DND-41 (cell line): ENCODE results near the gene ICAM5.

Source experiments
- ATAC-seq: fragments of 200-7000 bp; cut with Tn5 transposase; 3 replicates; pipeline ENCODE4 v1.9.1; 2021; ENCODE audit warnings: low read depth; ENCODE audit not compliant: insufficient read depth
- DNase-seq: peaks from one replicate; pipeline ENCODE4 v3.0.0-alpha.2; 2020
- H2AFZ ChIP-seq: 2 replicates; pipeline ENCODE4 v1.6.0; 2012; ENCODE audit warnings: low read depth, low read length
- H3K27ac ChIP-seq: 2 replicates; pipeline ENCODE4 v1.5.1; 2012; ENCODE audit warnings: low read length, inconsistent platforms
- H3K27me3 ChIP-seq: fragments of 200-600 bp; sonication (generic); 2 replicates; pipeline ENCODE4 v1.6.0; 2012; ENCODE audit warnings: low read length, mild to moderate bottlenecking, inconsistent platforms; ENCODE audit not compliant: insufficient read depth, poor library complexity
- H3K36me3 ChIP-seq: 2 replicates; pipeline ENCODE4 v1.5.1; 2012; ENCODE audit warnings: low read length, inconsistent platforms; ENCODE audit not compliant: insufficient read depth
- H3K4me1 ChIP-seq: 2 replicates; pipeline ENCODE4 v1.5.1; 2012; ENCODE audit warnings: mild to moderate bottlenecking, low read length; ENCODE audit not compliant: insufficient read depth
- H3K4me2 ChIP-seq: 2 replicates; pipeline ENCODE4 v1.6.0; 2012; ENCODE audit warnings: mild to moderate bottlenecking, moderate library complexity, low read length, inconsistent platforms; ENCODE audit not compliant: insufficient read depth
- H3K4me3 ChIP-seq, 2 experiments: fragments of 200-600 bp in 1 of 2; shearing (Covaris generic) in 1 of 2; 2 replicates each; pipeline ENCODE4 v1.5.1; 2012 to 2016; ENCODE audit warnings: inconsistent platforms in 2 of 2, low read length in 2 of 2, mild to moderate bottlenecking in 2 of 2, low read depth in 1 of 2, moderate library complexity in 1 of 2
- H3K79me2 ChIP-seq: 2 replicates; pipeline ENCODE4 v1.6.0; 2012; ENCODE audit warnings: low read length, inconsistent platforms; ENCODE audit not compliant: insufficient read depth
- H3K9ac ChIP-seq: 2 replicates; pipeline ENCODE4 v1.6.0; 2012; ENCODE audit warnings: low read depth, mild to moderate bottlenecking, inconsistent platforms, low read length, moderate library complexity
- H3K9me3 ChIP-seq: 2 replicates; pipeline ENCODE4 v1.5.1; 2012; ENCODE audit warnings: low read length, moderate library complexity, mild to moderate bottlenecking, inconsistent platforms; ENCODE audit not compliant: insufficient read depth, severe bottlenecking
- H4K20me1 ChIP-seq: 2 replicates; pipeline ENCODE4 v1.6.0; 2012; ENCODE audit warnings: low read length; ENCODE audit not compliant: insufficient read depth
- CTCF ChIP-seq: IDR thresholded peaks from 2 replicates; pipeline ENCODE4 v1.5.1; 2012; ENCODE audit warnings: borderline replicate concordance, low read length, moderate library complexity, mild to moderate bottlenecking; ENCODE audit not compliant: poor library complexity, severe bottlenecking; ENCODE audit errors: extremely low read depth
- EZH2 ChIP-seq: IDR thresholded peaks from 3 replicates; pipeline ENCODE4 v1.6.1; 2012; ENCODE audit warnings: borderline replicate concordance, low read depth, mild to moderate bottlenecking, moderate library complexity, low read length, inconsistent platforms; ENCODE audit not compliant: severe bottlenecking

Gene ICAM5

GRCh38 chr19:10269333-10270179, 20.2 kb upstream of the ICAM5 start:
- Histone ChIP-seq H3K4me3 (peak overlapping the region in 1 of 2 experiments; percentile 70; a peak in 1 of 4 replicates), H3K27me3 (peaks cover 5% of the 10 kb centered on the region), H2AFZ (peak overlapping the region; percentile 89), H3K27ac (no peak overlapping the region), H4K20me1 (no peaks in the 10 kb centered on the region), H3K9ac (peak overlapping the region; percentile 58; the same call in 1 of the 2 replicates), H3K9me3 (no peaks in the 10 kb centered on the region), H3K4me2 (peak overlapping the region; percentile 70), H3K36me3 (0 out of 2 replicates have a peak, but pooled peaks cover under 1% of the 10 kb centered on the region), H3K79me2 (no peaks in the 10 kb centered on the region), H3K4me1 (peaks cover 32% of the 10 kb centered on the region)
- TF ChIP-seq CTCF, result peak; percentile 95
- TF ChIP-seq EZH2, result no peak
- DNase-seq, result peak; percentile 86
- peak; percentile 77 for ATAC-seq

GRCh38 chr19:10270180-10270615, 19.6 kb upstream of the ICAM5 start:
- Histone ChIP-seq H3K27ac (peak overlapping the region; percentile 65), H3K4me2 (peak overlapping the region; percentile 70), H3K4me3 (peak overlapping the region; percentile 26 to 70; a peak in 2 of 4 replicates), H3K4me1 (peaks cover 32% of the 10 kb centered on the region), H3K9me3 (no peaks in the 10 kb centered on the region), H3K79me2 (no peaks in the 10 kb centered on the region), H3K27me3 (peaks cover 5% of the 10 kb centered on the region), H3K9ac (peak overlapping the region; percentile 58), H2AFZ (peak overlapping the region; percentile 89), H4K20me1 (no peaks in the 10 kb centered on the region), H3K36me3 (peaks cover 5% of the 10 kb centered on the region; the same call in 1 of the 2 replicates)
- ATAC-seq (no peak), DNase-seq (no peak)
- no peak for TF ChIP-seq CTCF
- TF ChIP-seq EZH2, result no peak

GRCh38 chr19:10270616-10271394, 18.9 kb upstream of the ICAM5 start, which contains the start of gene ICAM1:
Gene ICAM1, plus strand, starts transcription at chr19:10271120. Its CDS starts 40 bp downstream, at chr19:10271160.
- DNase-seq (peak; percentile 80), ATAC-seq (peak; percentile 91)
- H3K36me3 ChIP-seq, result peaks cover 5% of the 10 kb centered on the region; the same call in 1 of the 2 replicates
- H3K27ac ChIP-seq, result peak within 1 kb of the TSS; percentile 65
- no peaks in the 10 kb centered on the region for H4K20me1 ChIP-seq
- H3K79me2 ChIP-seq, result no peaks in the 10 kb centered on the region
- peaks cover 32% of the 10 kb centered on the region for H3K4me1 ChIP-seq
- H3K9ac ChIP-seq, result peak within 1 kb of the TSS; percentile 58
- peak within 1 kb of the TSS; percentile 89 for H2AFZ ChIP-seq
- no peaks in the 10 kb centered on the region for H3K9me3 ChIP-seq
- H3K27me3 ChIP-seq, result peaks cover 5% of the 10 kb centered on the region
- TF ChIP-seq EZH2 (no peak), CTCF (peak; percentile 24)
- H3K4me2 ChIP-seq, result peak within 1 kb of the TSS; percentile 70
- H3K4me3 ChIP-seq, result peak within 1 kb of the TSS; percentile 26 to 70
